Right atrium auricular region (tissue), 2 donors: ENCODE data around the gene RNF130. TPM values are rescaled to one million over a fixed set of nuclear protein-coding genes. Genes with fewer than 3 reads are reported as not detected.
"Not testable (repeated sequence)": the region's sequence is repeated elsewhere in the genome, so short reads cannot be mapped to it uniquely, and the experiment has no call there.

ENCODE experiments used
- DNase-seq: peaks from one replicate; pipeline ENCODE4 v3.0.0-alpha.2; 2019; ENCODE audit warnings: low spot score
- H3K27ac ChIP-seq, 2 donors: fragments of 200-600 bp; sonication (generic); 1 replicate in 1 of 2; 2 replicates in 1 of 2; pipeline ENCODE4 v1.5.1; 2016 to 2019
- H3K27me3 ChIP-seq, 2 donors: fragments of 200-600 bp; sonication (generic); one replicate each; pipeline versions ENCODE4 v1.5.1 to v1.6.0; 2017 to 2019
- H3K36me3 ChIP-seq: fragments of 200-600 bp; sonication (generic); one replicate; pipeline ENCODE4 v1.5.1; 2016
- H3K4me1 ChIP-seq, 2 donors: fragments of 200-600 bp; sonication (generic); one replicate each; pipeline versions ENCODE4 v1.5.1 to v1.6.0; 2017 to 2019
- H3K4me3 ChIP-seq, 2 donors: fragments of 200-600 bp; sonication (generic); 1 replicate in 1 of 2; 2 replicates in 1 of 2; pipeline ENCODE4 v1.5.1; 2017 to 2019; ENCODE audit warnings: mild to moderate bottlenecking in 1 of 2, moderate library complexity in 1 of 2
- H3K9me3 ChIP-seq, 2 donors: fragments of 200-600 bp; sonication (generic); one replicate each; pipeline ENCODE4 v1.5.1; 2019
- CTCF ChIP-seq, 2 donors: fragments of 200-600 bp; sonication (generic); IDR thresholded peaks; one replicate each; pipeline ENCODE4 v1.5.1; 2019; ENCODE audit warnings: antibody characterized with exemption in 2 of 2
- total RNA-seq, 2 donors: library from RNA; depleted of rRNA; stranded (reverse); fragments of >200 nt; gene quantifications; one replicate each; pipeline ENCODE4 v1.1.0, GENCODE V29; 2016

Gene RNF130
- total RNA-seq, 2 donors from 2014 or later = 42.9 to 51.3 TPM

- H3K4me1 ChIP-seq = peaks cover 0 to 7% of the 10 kb centered on the region in 2 donors
- peak; percentile 87 to 90 for TF ChIP-seq CTCF (IDR thresholded peaks at IDR 0.05)
- H3K4me3 ChIP-seq = peak overlapping the region; percentile 49 to 65
- no peaks in the 10 kb centered on the region for H3K9me3 ChIP-seq
- DNase-seq = no peak
- no peaks in the 10 kb centered on the region for H3K36me3 ChIP-seq
- H3K27me3 ChIP-seq = no peaks in the 10 kb centered on the region
- H3K27ac ChIP-seq = peak overlapping the region; percentile 63 to 75
Measured at GRCh38 chr5:180090098-180090768, 18.7 kb upstream of the RNF130 start.

- H3K27ac ChIP-seq, H3K9me3 ChIP-seq, H3K36me3 ChIP-seq, H3K27me3 ChIP-seq, H3K4me1 ChIP-seq, DNase-seq: not testable (repeated sequence)
- peak overlapping the region in 1 of 2 donors; percentile 65 for H3K4me3 ChIP-seq
Measured at GRCh38 chr5:180089628-180090027, 18.1 kb upstream of the RNF130 start.

GRCh38 chr5:180088561-180088960 lies 17.0 kb upstream of the RNF130 start:
- H3K9me3 ChIP-seq = no peaks in the 10 kb centered on the region
- H3K4me3 ChIP-seq = no peak overlapping the region
- TF ChIP-seq CTCF (IDR thresholded peaks at IDR 0.05) = no peak

GRCh38 chr5:180086816-180087399 lies 15.3 kb upstream of the RNF130 start:
- Histone ChIP-seq H3K27me3 (no peaks in the 10 kb centered on the region), H3K9me3 (no peaks in the 10 kb centered on the region), H3K27ac (no peak overlapping the region), H3K4me3 (no peak overlapping the region), H3K36me3 (no peaks in the 10 kb centered on the region), H3K4me1 (peaks cover 0 to 7% of the 10 kb centered on the region in 2 donors)
- no peak for TF ChIP-seq CTCF (IDR thresholded peaks at IDR 0.05)
- peak; percentile 32 for DNase-seq

More at GRCh38 chr5:180088561-180088960, 17.0 kb upstream of the RNF130 start:
- Histone ChIP-seq H3K36me3 (no peaks in the 10 kb centered on the region), H3K4me1 (peaks cover 0 to 7% of the 10 kb centered on the region in 2 donors), H3K27ac (no peak overlapping the region), H3K27me3 (no peaks in the 10 kb centered on the region)
- peak; percentile 57 for DNase-seq

GRCh38 chr5:180085837-180086236 lies 14.3 kb upstream of the RNF130 start:
- peak; percentile 46 for DNase-seq
- no peaks in the 10 kb centered on the region for H3K9me3 ChIP-seq
- H3K4me1 ChIP-seq = peaks cover 0 to 3% of the 10 kb centered on the region in 2 donors
- H3K4me3 ChIP-seq = no peak overlapping the region
- no peak for TF ChIP-seq CTCF (IDR thresholded peaks at IDR 0.05)
- H3K36me3 ChIP-seq = no peaks in the 10 kb centered on the region
- no peak overlapping the region for H3K27ac ChIP-seq
- H3K27me3 ChIP-seq = no peaks in the 10 kb centered on the region

GRCh38 chr5:180084638-180085561 lies 13.3 kb upstream of the RNF130 start:
- no peak overlapping the region for H3K4me3 ChIP-seq
- H3K9me3 ChIP-seq = no peaks in the 10 kb centered on the region
- no peak for TF ChIP-seq CTCF (IDR thresholded peaks at IDR 0.05)
- H3K4me1 ChIP-seq = no peaks in the 10 kb centered on the region
- H3K36me3 ChIP-seq = no peaks in the 10 kb centered on the region
- H3K27ac ChIP-seq = no peak overlapping the region
- H3K27me3 ChIP-seq = no peaks in the 10 kb centered on the region
- DNase-seq = peak; percentile 55
